ENCODE measurements around the gene KMT2C.

GRCh38 chr7:152144557-152145245 is 291.1 kb downstream of the KMT2C start:
- TF ChIP-seq CTCF (IDR thresholded peaks at IDR 0.05) (no peak), EP300 (IDR thresholded peaks at IDR 0.05) (no peak), POLR2A (IDR thresholded peaks at IDR 0.05) (no peak)

Measured in stomach (tissue), 4 donors.